Panc1 (cell line): ENCODE data around the gene TTC28.

Source experiments
- CTCF ChIP-seq: fragments of 450-650 bp; IDR thresholded peaks from 2 replicates; pipeline ENCODE4 v1.5.1; 2017; ENCODE audit warnings: mild to moderate bottlenecking
- POLR2AphosphoS5 ChIP-seq: IDR thresholded peaks from 2 replicates; pipeline ENCODE4 v1.6.1; 2012; ENCODE audit warnings: mild to moderate bottlenecking, low read depth, low read length, moderate library complexity
- REST ChIP-seq, 2 experiments: IDR thresholded peaks; 2 replicates each; pipeline ENCODE4 v1.6.1; 2011 to 2012; ENCODE audit warnings: low read depth in 2 of 2, control low read depth in 1 of 2, low read length in 1 of 2, mild to moderate bottlenecking in 1 of 2, moderate library complexity in 1 of 2; ENCODE audit not compliant: insufficient read depth in 1 of 2
- SIN3A ChIP-seq: IDR thresholded peaks from 2 replicates; pipeline ENCODE4 v1.6.1; 2012; ENCODE audit warnings: low read depth, mild to moderate bottlenecking, low read length, moderate library complexity, borderline replicate concordance; ENCODE audit not compliant: insufficient read depth

GRCh38 chr22:27930331-27931060, 749.1 kb downstream of the TTC28 start:
- TF ChIP-seq REST (IDR thresholded peaks at IDR 0.05; ENCODE audit: insufficient read depth in 1 of 2, low read depth in 2 of 2, low read length in 1 of 2) (no peak), CTCF (no peak), SIN3A (no peak), POLR2AphosphoS5 (no peak)
